ENCODE results near the gene AK9.

DNA sequence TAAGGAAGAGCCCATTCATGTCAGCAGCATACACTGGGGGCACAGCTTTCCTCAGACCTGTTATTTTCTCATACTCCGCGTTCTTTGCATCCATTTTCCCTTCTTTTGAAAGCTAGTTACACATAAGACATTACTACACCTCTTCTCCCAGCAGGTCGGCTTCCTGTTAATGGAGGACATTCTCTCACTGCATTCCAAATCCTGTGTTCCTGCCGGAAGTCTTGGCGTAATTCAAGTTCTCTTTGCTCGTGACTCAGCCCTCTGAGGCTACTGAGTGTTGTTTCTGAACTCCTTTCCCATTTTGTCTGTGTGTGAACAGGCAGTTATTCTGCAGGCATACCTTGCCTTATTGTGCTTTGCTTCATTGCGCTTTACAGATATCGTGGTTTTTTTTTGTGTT lies 110.5 kb downstream of the AK9 start:
- TF ChIP-seq FOXM1 (IDR thresholded peaks at IDR 0.05; ENCODE audit: borderline replicate concordance) (no peak), FOXA1 (IDR thresholded peaks at IDR 0.05) (no peak), SUZ12 (IDR thresholded peaks at IDR 0.05) (no peak), LEF1 (IDR thresholded peaks at IDR 0.05; ENCODE audit: borderline replicate concordance) (no peak), CTBP1 (IDR thresholded peaks at IDR 0.05; ENCODE audit: borderline replicate concordance) (no peak)
